Uterus (tissue), 2 donors: ENCODE results near the gene RNF128.

ENCODE experiments used
- CTCF ChIP-seq, 4 experiments: fragments of 200-600 bp in 2 of 4; fragments of 450-650 bp in 2 of 4; sonication (generic) in 2 of 4; IDR thresholded peaks; one replicate each; pipeline ENCODE4 v1.5.1; 2016 to 2019; ENCODE audit warnings: antibody characterized with exemption in 4 of 4, mild to moderate bottlenecking in 2 of 4, moderate library complexity in 1 of 4
- POLR2A ChIP-seq, 2 donors: fragments of 450-650 bp; IDR thresholded peaks; one replicate each; pipeline ENCODE4 v1.6.1; 2016; ENCODE audit warnings: antibody characterized with exemption in 2 of 2, mild to moderate bottlenecking in 1 of 2, moderate library complexity in 1 of 2

GRCh38 chrX:106680716-106681115, 45.8 kb upstream of the RNF128 start:
- TF ChIP-seq POLR2A (IDR thresholded peaks at IDR 0.05) (no peak), CTCF (IDR thresholded peaks at IDR 0.05) (no peak)
